NCI-H128 (cell line): ENCODE data around the gene NABP1.

Experiments used
- DNase-seq: peaks from one replicate; lab custom pipeline; 2025; ENCODE audit not compliant: unreplicated experiment; lab: John Stamatoyannopoulos, UW

Gene NABP1

GRCh38 chr2:191705701-191706100 lies 27.8 kb downstream of the NABP1 start:
- no peak for DNase-seq

GRCh38 chr2:191706791-191707190 lies 28.9 kb downstream of the NABP1 start:
- no peak for DNase-seq

GRCh38 chr2:191707542-191707941 lies 29.6 kb downstream of the NABP1 start:
- DNase-seq, result no peak

DNA sequence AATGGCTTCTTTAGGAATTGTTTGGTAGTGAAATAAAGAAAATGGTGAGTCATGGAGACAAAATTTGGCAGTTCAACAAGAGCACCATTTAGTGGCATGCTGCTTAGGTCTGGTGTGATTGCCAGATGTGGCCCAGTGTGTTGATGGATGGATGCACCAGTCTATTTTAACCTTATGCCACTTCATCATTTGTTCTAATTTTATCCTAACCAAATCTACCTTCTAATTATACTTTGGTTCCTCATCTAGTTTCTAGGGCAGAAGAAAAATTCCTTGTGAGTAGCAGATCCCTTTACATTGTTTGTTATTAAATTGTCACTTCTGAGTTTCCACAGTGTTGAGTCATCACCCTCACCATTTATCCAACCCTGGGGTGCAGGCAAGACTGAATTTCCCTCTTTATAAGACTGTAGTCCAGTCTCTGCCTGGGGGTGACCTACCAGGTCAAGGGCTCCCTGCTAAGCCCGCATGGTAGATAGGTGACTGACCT lies 32.5 kb downstream of the NABP1 start:
- DNase-seq, result no peak

DNA sequence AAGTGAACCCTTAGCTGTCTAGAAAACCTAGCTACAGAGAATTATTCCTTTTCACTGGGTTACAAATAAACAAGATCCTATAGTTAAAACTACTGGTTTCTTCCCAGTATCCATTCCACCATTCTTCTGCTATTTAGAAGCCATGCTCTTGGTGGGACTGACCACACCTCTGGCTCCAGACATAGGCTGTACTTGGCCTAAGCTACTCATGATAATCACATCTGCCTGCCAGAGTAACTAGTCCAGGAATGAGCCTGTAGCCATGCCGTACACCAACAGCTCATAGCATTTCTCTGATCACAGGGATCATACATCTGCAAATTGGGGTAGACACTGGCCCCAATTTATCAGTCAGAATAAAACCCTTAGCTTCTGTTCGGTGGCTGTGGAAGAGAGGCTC lies 33.7 kb downstream of the NABP1 start:
- no peak for DNase-seq

DNA sequence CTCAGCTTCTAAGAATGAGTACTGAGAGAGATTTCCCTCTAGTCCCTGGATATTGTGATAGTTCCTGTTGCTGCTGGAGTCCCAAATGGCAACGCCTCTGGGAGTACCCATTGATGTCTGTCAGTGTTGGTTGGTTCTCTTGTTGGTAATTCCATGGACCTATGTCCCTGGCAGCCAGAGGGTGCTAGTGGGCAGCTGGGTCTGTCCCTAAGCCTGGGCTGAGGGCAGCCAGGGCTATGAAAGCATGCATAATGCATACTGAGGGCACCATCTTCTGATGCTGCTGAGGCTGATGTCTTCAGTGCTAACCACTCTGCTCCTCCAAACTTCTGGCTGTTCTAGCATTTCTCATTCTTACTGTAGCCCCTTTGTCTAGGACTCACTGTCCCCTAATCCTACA lies 35.9 kb downstream of the NABP1 start:
- DNase-seq, result no peak

- DNase-seq, result no peak
Measured at GRCh38 chr2:191714925-191715324, 37.0 kb downstream of the NABP1 start.

DNA sequence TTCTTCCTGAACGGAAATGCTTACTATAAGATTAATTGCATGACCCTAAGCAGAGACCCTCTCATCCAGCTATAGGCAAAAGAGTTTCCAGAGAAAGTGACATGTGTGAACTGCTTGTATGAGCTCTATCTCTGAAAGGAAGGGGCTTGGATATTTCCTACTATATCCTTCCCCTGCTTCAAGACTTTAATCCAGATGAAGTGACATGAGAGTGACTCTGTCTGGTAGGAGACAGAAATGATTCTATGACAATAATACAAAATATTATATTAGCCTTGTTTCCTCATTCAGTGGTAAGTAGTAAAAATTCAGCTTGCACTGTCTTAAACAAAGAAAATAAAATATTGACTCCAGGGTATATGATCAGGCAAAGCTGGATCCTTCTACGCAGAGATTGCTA lies 37.5 kb downstream of the NABP1 start:
- DNase-seq, result no peak

DNA sequence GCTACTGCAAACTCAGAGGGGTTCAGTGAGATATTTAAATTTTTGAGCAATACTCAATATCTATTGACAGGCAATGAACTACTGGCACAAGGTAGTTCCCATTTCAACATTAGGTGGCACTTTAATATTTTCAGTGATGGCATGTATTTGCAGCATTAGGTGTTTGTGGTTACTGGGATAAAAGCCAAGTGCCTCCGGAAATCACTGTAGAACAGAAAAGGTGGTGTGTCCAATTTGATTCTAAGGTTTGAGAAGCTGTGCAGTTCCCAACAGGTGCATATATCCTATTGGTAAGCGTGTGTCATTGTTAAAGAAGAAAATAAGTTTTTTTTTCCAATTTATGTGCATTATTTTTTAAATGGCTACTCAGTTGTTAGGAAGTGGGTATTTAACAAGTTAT lies 41.3 kb downstream of the NABP1 start:
- no peak for DNase-seq

DNA sequence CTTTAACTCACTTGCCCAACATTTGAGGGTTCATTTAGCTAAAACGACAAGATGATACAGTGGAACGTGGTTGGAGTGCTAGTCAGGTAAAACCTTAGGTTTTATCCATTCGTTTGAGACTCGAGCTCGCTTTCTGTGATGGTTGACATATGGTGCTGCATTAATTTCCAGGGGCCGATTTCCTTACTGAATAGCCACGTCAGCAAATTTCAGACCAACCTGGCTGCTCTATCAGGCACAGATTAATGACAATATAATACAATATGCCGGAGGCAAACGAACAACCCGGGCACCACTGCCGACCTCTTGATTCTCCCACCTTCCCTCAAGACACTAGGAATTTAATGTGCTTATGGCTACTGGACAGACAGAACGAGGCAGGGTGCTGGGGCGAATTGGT lies 42.0 kb downstream of the NABP1 start:
- DNase-seq, result no peak

DNA sequence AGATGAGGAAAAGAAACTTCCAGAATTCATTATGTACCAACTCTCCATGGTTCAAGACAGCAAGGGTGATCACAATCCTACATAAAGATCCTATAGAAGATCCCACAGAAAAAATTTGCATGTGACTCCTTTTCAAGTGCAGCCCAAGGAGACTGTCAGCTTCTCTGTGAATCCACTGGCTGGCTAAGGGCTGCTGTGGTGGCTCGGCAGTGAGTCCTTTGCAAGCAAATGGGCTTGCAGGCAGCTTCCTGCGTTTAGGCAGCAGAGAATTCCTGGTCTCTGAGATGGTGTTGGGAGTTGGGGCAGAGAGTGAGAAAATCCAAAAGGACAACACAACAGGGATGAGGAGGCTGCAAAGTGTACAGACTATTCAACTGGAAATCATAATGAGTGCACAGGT lies 43.4 kb downstream of the NABP1 start:
- DNase-seq, result no peak

DNA sequence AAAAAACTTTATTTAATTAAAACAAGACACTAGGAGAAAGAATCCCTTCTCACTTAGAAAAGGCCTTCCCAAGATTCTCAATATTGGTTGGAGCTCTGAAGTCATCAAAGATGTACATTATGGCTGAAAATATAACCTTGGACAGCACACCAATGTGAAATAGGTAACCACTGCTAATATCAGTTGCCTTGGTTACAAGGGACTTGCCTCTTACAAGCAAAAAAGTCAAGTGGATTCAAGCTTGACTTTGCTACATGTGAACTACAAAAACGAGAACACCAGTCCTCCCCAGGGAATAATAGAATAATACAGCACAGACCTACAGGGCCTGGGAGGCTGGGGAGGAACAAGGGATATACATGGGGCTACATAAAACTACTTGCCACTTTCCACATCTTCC lies 46.1 kb downstream of the NABP1 start:
- DNase-seq, result no peak

- DNase-seq, result no peak
Measured at GRCh38 chr2:191728750-191729624, 51.1 kb downstream of the NABP1 start.

DNA sequence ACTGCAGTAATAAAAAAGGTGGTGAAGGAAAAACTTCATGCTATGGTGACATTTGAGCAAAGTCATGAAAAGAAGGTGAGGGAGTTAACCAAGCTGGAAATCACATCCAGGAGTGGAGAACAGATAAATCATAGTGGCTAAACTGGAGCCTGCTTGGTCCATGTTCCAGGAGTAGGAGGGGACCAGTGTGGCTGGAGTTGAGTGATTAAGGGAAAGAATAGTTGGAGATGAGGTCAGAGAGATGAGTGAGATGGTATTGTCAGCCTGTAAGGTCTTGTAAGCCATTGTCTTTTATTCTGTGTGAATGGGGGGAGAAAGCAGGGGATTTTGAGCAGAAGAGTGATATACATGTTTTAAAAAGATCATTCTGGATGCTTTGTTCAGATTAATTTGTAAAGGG lies 52.3 kb downstream of the NABP1 start:
- no peak for DNase-seq
